Liver (tissue), 9 donors: ENCODE results near the gene RCBTB1. TPM values are rescaled to one million over a fixed set of nuclear protein-coding genes. Genes with fewer than 3 reads are reported as not detected.

Source experiments
- DNase-seq: peaks from one replicate; pipeline ENCODE4 v3.0.0-alpha.2; 2017; ENCODE audit warnings: low spot score
- H3K27ac ChIP-seq, 2 donors: one replicate each; pipeline ENCODE4 v1.7.0; 2013; ENCODE audit warnings: inconsistent platforms in 2 of 2, low read length in 2 of 2, control low read depth in 1 of 2, low read depth in 1 of 2, mild to moderate bottlenecking in 1 of 2
- H3K27me3 ChIP-seq, 4 donors: one replicate each; pipeline versions ENCODE4 v1.6.1 to v1.7.0; 2013; ENCODE audit warnings: low read length in 3 of 4, inconsistent platforms in 1 of 4, mild to moderate bottlenecking in 1 of 4, moderate library complexity in 1 of 4; ENCODE audit not compliant: control insufficient read depth in 4 of 4, insufficient read depth in 4 of 4
- H3K36me3 ChIP-seq, 4 donors: one replicate each; pipeline versions ENCODE4 v1.6.1 to v1.7.0; 2013; ENCODE audit warnings: low read length in 3 of 4, mild to moderate bottlenecking in 3 of 4, low read depth in 1 of 4, moderate library complexity in 1 of 4; ENCODE audit not compliant: control insufficient read depth in 4 of 4, insufficient read depth in 3 of 4
- H3K4me1 ChIP-seq, 4 donors: one replicate each; pipeline versions ENCODE4 v1.6.1 to v1.7.0; 2013; ENCODE audit warnings: low read length in 3 of 4, mild to moderate bottlenecking in 3 of 4, moderate library complexity in 1 of 4; ENCODE audit not compliant: control insufficient read depth in 4 of 4, insufficient read depth in 4 of 4
- H3K4me3 ChIP-seq, 3 donors: one replicate each; pipeline versions ENCODE4 v1.6.1 to v1.7.0; 2013; ENCODE audit warnings: low read length in 3 of 3, control low read depth in 1 of 3, low read depth in 1 of 3, mild to moderate bottlenecking in 1 of 3
- H3K9ac ChIP-seq, 2 donors: one replicate each; pipeline ENCODE4 v1.7.0; 2013; ENCODE audit warnings: low read length in 2 of 2, mild to moderate bottlenecking in 2 of 2, moderate library complexity in 2 of 2, control low read depth in 1 of 2, low read depth in 1 of 2
- H3K9me3 ChIP-seq, 4 donors: one replicate each; pipeline versions ENCODE4 v1.6.1 to v1.7.0; 2013; ENCODE audit warnings: low read length in 3 of 4; ENCODE audit not compliant: control insufficient read depth in 4 of 4
- ATF3 ChIP-seq: IDR thresholded peaks from 2 replicates; pipeline ENCODE4 v1.6.1; 2016; ENCODE audit warnings: antibody characterized with exemption
- CTCF ChIP-seq: fragments of 150-350 bp; IDR thresholded peaks from 2 replicates; pipeline ENCODE4 v1.5.1; 2017; ENCODE audit warnings: improper control_type of control experiment, low read depth, low read length; ENCODE audit not compliant: missing input control
- EGR1 ChIP-seq, 2 donors: IDR thresholded peaks; 2 replicates each; pipeline ENCODE4 v1.6.1; 2016 to 2018; ENCODE audit warnings: antibody characterized with exemption in 2 of 2, low read depth in 2 of 2
- GABPA ChIP-seq, 2 donors: IDR thresholded peaks in 1 of 2; conservative IDR thresholded peaks in 1 of 2; 2 replicates each; pipeline ENCODE4 v1.6.1; 2016; ENCODE audit warnings: antibody characterized with exemption in 2 of 2, mild to moderate bottlenecking in 1 of 2, moderate library complexity in 1 of 2
- HNF4A ChIP-seq, 2 donors: conservative IDR thresholded peaks; 2 replicates each; pipeline ENCODE4 v1.6.1; 2016; ENCODE audit warnings: antibody characterized with exemption in 2 of 2, mild to moderate bottlenecking in 2 of 2
- HNF4G ChIP-seq: IDR thresholded peaks from 2 replicates; pipeline ENCODE4 v1.6.1; 2016; ENCODE audit warnings: antibody characterized with exemption
- JUND ChIP-seq, 2 donors: IDR thresholded peaks; 2 replicates each; pipeline ENCODE4 v1.6.1; 2016; ENCODE audit warnings: antibody characterized with exemption in 2 of 2
- MAX ChIP-seq: IDR thresholded peaks from 2 replicates; pipeline ENCODE4 v1.6.1; 2016; ENCODE audit warnings: antibody characterized with exemption
- NR2F2 ChIP-seq: IDR thresholded peaks from 2 replicates; pipeline ENCODE4 v1.6.1; 2016; ENCODE audit warnings: antibody characterized with exemption
- REST ChIP-seq: IDR thresholded peaks from 2 replicates; pipeline ENCODE4 v1.6.1; 2016; ENCODE audit warnings: antibody characterized with exemption, mild to moderate bottlenecking
- SP1 ChIP-seq: IDR thresholded peaks from 2 replicates; pipeline ENCODE4 v1.6.1; 2018; ENCODE audit warnings: antibody characterized with exemption, mild to moderate bottlenecking
- YY1 ChIP-seq: IDR thresholded peaks from 2 replicates; pipeline ENCODE4 v1.6.1; 2016; ENCODE audit warnings: antibody characterized with exemption, mild to moderate bottlenecking
- WGBS: extraction: QIAGEN DNeasy Blood & Tissue Kit; methylation state at CpG from one replicate; pipeline ENCODE4 v1.1.7; 2013; 5-methylcytosine and 5-hydroxymethylcytosine counted together
- polyA plus RNA-seq, 2 donors: library from polyadenylated mRNA; stranded (reverse) in 1 of 2; unstranded in 1 of 2; fragments of 200-250 nt in 1 of 2; fragments of >200 nt in 1 of 2; fragmentation: Nextera tagmentation in 1 of 2; extraction: Ambion mirVana in 1 of 2; gene quantifications; one replicate each; pipeline versions ENCODE4 v1.2.1 to v1.2.3, GENCODE V29; 2013 to 2015
- total RNA-seq, 2 donors: library from RNA; depleted of rRNA; stranded (reverse); fragments of >200 nt; gene quantifications; one replicate each; pipeline ENCODE4 v1.2.3, GENCODE V29; 2014
- donor health status: healthy.
- donor health status: healthy.
- donor health status: healthy.
- donor health status: healthy.
- donor health status: healthy.

The RCBTB1 gene
- total and polyA plus RNA-seq, 4 donors = 3.9 to 9.0 (median 6.5) TPM

- TF ChIP-seq REST = no peak
Measured at GRCh38 chr13:49533011-49533410, 52.3 kb downstream of the RCBTB1 start (continued).

- 90% methylated on average over 1 of the region's 1 CpG for WGBS
- no peaks in the 10 kb centered on the region for H3K4me1 ChIP-seq
- H3K27me3 ChIP-seq = no peaks in the 10 kb centered on the region
- H3K9me3 ChIP-seq = no peaks in the 10 kb centered on the region
- peaks cover 0 to 6% (median 3%) of the 10 kb centered on the region in 4 donors for H3K36me3 ChIP-seq
- no peak overlapping the region for H3K4me3 ChIP-seq
- TF ChIP-seq HNF4A (conservative IDR thresholded peaks at IDR 0.05) = no peak
- TF ChIP-seq EGR1 (IDR thresholded peaks at IDR 0.05; ENCODE audit: low read depth in 2 of 2) = no peak
- TF ChIP-seq JUND (IDR thresholded peaks at IDR 0.05) = no peak
- no peak for TF ChIP-seq HNF4G
- TF ChIP-seq REST = no peak
- no peak for TF ChIP-seq CTCF
- TF ChIP-seq SP1 = no peak
- TF ChIP-seq ATF3 = no peak
- TF ChIP-seq YY1 = no peak
- no peak for TF ChIP-seq GABPA (IDR thresholded peaks at IDR 0.05 in 1 of 2, conservative IDR thresholded peaks at IDR 0.05 in 1 of 2)
- TF ChIP-seq MAX = no peak
- no peak for TF ChIP-seq NR2F2
- H3K27ac ChIP-seq = no peak overlapping the region
- DNase-seq = no peak
- no peak overlapping the region for H3K9ac ChIP-seq
Measured at GRCh38 chr13:49532593-49532992, 52.8 kb downstream of the RCBTB1 start.
